Fibroblast of lung (primary cell): ENCODE results near the gene ZFP14.

Experiments used
- CTCF ChIP-seq, 2 donors: IDR thresholded peaks in 1 of 2; conservative IDR thresholded peaks in 1 of 2; 1 replicate in 1 of 2; 2 replicates in 1 of 2; pipeline ENCODE4 v1.5.1; 2011 to 2012; ENCODE audit warnings: low read length in 2 of 2, control low read depth in 1 of 2, inconsistent platforms in 1 of 2, low read depth in 1 of 2, mild to moderate bottlenecking in 1 of 2
- EZH2 ChIP-seq: IDR thresholded peaks from 2 replicates; pipeline ENCODE4 v1.5.1; 2012; ENCODE audit warnings: low read length, control low read depth, mild to moderate bottlenecking; ENCODE audit errors: missing control alignments

GRCh38 chr19:36423925-36424324 lies 44.9 kb upstream of the ZFP14 start:
- TF ChIP-seq CTCF (conservative IDR thresholded peaks at IDR 0.05 in 1 of 2, IDR thresholded peaks at IDR 0.05 in 1 of 2; ENCODE audit: low read depth in 1 of 2, low read length in 2 of 2) (no peak), EZH2 (no peak)
